ENCODE data around the gene DOC2A.
A peak's percentile ranks its signal among the peaks of the same experiment; 100 is the strongest.
"Not testable (repeated sequence)": the region's sequence is repeated elsewhere in the genome, so short reads cannot be mapped to it uniquely, and the experiment has no call there.

Gene DOC2A

DNA sequence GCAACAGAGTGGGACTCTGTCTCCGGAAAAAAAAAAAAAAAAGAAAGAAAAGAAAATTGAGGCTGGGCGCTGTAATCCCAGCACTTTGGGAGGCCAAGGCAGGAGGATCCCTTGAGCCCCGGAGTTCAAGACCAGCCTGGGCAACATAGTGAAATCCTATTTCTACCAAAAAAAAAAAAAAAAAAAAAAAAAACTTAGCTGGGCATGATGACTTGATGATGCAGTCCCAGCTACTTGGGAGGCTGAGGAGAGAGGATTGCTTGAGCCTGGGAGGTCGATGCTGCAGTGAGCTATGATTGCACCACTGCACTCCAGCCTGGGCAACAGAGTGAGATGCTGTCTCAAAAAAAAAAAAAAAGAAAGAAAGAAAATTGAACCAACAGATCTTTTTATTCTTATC is 7.1 kb upstream of the DOC2A start:
- not testable (repeated sequence) for H3K4me1 Mint-ChIP-seq (ENCODE audit: low read depth); H3K4me3 Mint-ChIP-seq; H3K9me3 Mint-ChIP-seq; DNase-seq (ENCODE audit: low spot score); H3K27ac Mint-ChIP-seq; H3K36me3 Mint-ChIP-seq (ENCODE audit: low read depth)
- H3K27me3 Mint-ChIP-seq (ENCODE audit: low read depth): peaks cover 33% of the 10 kb centered on the region

DNA sequence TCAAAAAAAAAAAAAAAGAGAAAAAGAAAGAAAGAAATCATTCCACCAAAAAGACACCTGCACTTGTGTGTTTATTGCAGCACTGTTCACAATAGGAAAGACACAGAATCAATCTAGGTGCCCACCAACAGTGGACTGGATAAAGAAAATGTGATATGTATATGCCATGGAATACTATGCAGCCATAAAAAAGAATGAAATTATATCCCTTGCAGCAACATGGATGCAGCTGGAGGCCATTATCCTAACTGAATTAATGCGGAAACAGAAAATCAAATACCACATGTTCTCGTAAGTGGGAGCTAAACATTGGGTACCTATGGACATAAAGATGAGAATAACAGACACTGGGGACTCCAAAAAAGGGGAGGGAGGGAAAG is 6.4 kb upstream of the DOC2A start:
- Mint-ChIP-seq H3K36me3 (ENCODE audit: low read depth) (no peaks in the 10 kb centered on the region), H3K4me1 (ENCODE audit: low read depth) (peaks cover 7% of the 10 kb centered on the region), H3K4me3 (no peak overlapping the region), H3K27me3 (ENCODE audit: low read depth) (peaks cover 39% of the 10 kb centered on the region), H3K9me3 (no peaks in the 10 kb centered on the region), H3K27ac (no peak overlapping the region)
- no peak for DNase-seq (ENCODE audit: low spot score)

DNA sequence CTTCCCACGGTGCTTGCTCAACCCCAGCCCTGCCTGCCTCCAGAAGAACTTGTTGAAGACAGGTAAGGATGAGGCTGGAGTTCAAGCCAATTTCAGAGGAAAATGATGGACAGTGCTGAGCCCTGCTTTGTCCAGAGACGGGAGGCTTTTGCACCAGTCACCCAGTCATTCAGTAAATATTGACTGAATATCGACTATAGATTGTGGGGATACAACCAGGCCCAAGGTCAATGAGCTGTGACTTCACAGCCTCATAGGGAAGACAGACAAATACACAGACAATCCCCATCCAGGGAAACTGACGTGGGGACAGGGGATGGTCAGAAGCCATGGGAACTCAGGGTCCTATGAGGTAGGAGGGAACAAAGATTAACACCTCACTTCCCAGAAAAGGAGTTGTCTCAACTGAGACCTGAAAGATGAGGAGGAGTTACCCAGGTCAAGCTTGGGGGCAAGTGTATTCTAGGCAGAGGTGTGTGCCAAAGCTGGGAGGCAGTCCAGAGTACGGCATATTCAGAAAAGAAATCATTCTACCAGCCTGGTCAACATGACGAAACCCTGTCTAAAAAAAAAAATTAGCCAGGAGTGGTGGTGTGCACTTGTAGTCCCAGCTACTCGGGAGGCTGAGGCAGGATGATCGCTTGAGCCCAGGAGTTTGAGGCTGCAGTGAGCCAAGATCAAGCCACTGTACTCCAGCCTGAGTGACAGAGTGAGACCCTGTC is 5.9 kb upstream of the DOC2A start:
- no peak for DNase-seq (ENCODE audit: low spot score)
- Mint-ChIP-seq H3K4me1 (ENCODE audit: low read depth) (peaks cover 9% of the 10 kb centered on the region), H3K27me3 (ENCODE audit: low read depth) (peaks cover 45% of the 10 kb centered on the region), H3K9me3 (no peaks in the 10 kb centered on the region), H3K27ac (no peak overlapping the region), H3K36me3 (ENCODE audit: low read depth) (no peaks in the 10 kb centered on the region), H3K4me3 (no peak overlapping the region)

DNA sequence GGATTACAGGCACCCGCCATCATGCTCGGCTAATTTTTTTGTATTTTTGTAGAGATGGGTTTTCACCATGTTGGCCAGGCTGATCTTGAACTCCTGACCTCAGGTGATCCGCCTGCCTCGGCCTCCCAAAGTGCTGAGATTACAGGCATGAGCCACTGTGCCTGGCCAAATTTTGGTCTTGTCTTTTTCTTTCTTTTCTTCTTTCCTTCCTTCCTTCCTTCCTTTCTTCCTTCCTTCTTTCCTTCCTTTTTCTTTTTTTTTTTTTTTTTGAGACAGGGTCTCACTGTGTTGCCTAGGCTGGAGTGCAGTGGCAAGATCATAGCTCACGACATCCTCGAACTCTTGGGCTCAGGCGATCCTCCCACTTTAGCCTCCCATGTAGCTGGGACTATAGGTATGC is 4.6 kb upstream of the DOC2A start:
- H3K36me3 Mint-ChIP-seq (ENCODE audit: low read depth); H3K9me3 Mint-ChIP-seq; H3K4me3 Mint-ChIP-seq; H3K4me1 Mint-ChIP-seq (ENCODE audit: low read depth); H3K27ac Mint-ChIP-seq; DNase-seq (ENCODE audit: low spot score): not testable (repeated sequence)
- peaks cover 44% of the 10 kb centered on the region for H3K27me3 Mint-ChIP-seq (ENCODE audit: low read depth)

DNA sequence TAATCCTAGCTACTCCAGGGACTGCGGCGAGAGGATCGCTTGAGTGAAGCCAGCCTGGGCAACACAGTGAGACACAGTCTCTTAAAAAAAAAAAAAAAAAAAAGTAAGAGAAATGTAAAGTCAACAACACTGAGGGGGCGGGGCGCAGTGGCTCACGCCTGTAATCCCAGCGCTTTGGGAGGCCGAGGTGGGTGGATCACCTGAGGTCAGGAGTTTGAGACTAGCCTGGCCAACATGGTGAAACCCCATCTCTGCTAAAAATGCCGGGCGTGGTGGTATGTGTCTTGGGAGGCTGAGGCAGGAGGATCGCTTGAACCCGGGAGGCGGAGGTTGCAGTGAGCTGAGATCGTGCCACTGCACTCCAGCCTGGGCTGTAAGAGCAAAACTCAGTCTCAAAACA is 1.8 kb upstream of the DOC2A start:
- peaks cover 48% of the 10 kb centered on the region for H3K27me3 Mint-ChIP-seq (ENCODE audit: low read depth)
- H3K4me3 Mint-ChIP-seq; H3K36me3 Mint-ChIP-seq (ENCODE audit: low read depth); H3K4me1 Mint-ChIP-seq (ENCODE audit: low read depth); H3K9me3 Mint-ChIP-seq; DNase-seq (ENCODE audit: low spot score); H3K27ac Mint-ChIP-seq: not testable (repeated sequence)

DNA sequence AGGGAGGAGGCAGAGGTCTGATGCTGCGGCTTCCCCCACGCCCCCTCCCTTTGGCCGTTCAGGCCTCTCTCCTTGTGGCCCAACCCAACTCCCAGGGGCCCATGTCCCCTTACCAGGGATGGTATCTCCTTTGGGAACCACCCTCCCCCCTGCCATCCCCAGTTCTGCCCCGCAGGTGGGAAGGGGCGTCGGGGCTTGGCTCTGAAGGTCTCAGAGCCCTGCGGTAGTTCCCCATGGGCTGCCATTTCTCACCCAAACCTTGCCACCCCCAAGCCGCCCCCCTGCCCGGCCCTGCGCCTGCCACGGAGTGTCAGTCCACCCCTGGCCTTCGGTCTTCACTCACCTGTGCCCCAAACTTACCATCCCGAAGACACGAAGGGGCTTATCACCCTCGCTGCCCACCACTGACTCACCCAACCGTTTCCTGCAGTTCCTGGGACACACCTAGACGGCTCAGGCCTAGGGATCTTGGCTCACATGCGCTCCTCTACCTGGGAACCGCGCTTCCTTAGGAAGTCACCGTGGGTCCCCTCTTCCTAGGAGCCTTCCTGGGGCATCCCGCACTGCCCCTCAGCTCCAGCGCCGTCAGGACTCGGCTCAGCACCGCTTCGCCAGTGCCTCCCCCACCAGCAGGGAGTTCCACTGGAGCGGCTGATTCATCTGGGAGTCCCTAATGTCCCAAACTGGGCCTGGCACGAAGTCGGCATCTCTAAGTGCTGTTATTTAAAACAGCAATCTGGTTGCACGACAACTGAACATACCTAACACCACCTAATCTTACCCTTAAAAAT is 1.1 kb upstream of the DOC2A start:
- Mint-ChIP-seq H3K4me3 (peak overlapping the region; percentile 80), H3K27ac (no peak overlapping the region), H3K27me3 (ENCODE audit: low read depth) (peaks cover 48% of the 10 kb centered on the region), H3K4me1 (ENCODE audit: low read depth) (peaks cover 4% of the 10 kb centered on the region), H3K36me3 (ENCODE audit: low read depth) (peaks cover 2% of the 10 kb centered on the region), H3K9me3 (no peaks in the 10 kb centered on the region)
- DNase-seq (ENCODE audit: low spot score): no peak

DNA sequence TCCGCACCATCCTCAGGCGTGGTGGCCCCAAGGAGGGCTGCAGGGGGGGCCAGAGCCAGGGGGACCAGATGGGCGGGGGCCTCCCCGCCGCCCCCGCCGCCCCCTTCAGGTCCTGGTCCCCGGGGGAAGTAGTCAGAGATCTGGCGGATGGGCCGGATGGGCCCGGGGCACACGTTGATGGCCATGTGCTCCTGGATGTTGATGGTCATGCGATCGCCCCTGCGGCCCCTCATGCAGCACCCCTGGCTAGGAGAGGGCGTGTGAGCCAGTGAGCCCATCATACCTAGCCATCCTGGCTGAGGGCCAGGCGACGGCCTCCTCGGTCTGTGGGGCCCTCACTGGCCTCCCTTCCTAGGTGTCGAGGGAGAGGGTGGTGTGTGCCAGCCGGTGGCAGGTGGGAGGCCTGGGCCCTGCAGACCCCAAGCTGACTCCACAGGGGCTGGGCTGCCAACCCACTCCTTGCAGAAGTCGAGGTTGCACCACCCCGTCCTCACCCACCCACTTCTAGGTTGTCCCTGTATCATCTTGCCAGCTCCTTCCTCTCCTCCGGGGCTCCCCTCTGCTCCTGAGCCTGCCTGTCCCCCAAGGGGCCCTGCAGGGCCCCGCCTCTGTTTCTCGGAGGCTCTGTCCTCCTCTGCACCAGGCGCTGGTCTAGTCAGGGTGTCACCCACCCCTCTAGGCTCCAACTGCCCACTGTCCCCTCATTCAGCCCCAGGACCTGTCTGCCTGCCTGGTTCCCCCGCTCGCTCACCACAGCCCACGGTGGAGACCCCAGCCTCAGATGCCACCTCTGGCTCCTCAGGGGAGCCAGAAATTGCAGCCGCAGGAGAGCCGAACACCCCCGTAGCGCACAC is 610 bp downstream of the DOC2A start:
- no peak overlapping the region for H3K27ac Mint-ChIP-seq
- no peak for DNase-seq (ENCODE audit: low spot score)
- H3K4me1 Mint-ChIP-seq (ENCODE audit: low read depth): peaks cover 4% of the 10 kb centered on the region
- no peaks in the 10 kb centered on the region for H3K9me3 Mint-ChIP-seq
- peak overlapping the region; percentile 72 for H3K4me3 Mint-ChIP-seq
- H3K36me3 Mint-ChIP-seq (ENCODE audit: low read depth): peaks cover 2% of the 10 kb centered on the region
- peaks cover 40% of the 10 kb centered on the region for H3K27me3 Mint-ChIP-seq (ENCODE audit: low read depth)

DNA sequence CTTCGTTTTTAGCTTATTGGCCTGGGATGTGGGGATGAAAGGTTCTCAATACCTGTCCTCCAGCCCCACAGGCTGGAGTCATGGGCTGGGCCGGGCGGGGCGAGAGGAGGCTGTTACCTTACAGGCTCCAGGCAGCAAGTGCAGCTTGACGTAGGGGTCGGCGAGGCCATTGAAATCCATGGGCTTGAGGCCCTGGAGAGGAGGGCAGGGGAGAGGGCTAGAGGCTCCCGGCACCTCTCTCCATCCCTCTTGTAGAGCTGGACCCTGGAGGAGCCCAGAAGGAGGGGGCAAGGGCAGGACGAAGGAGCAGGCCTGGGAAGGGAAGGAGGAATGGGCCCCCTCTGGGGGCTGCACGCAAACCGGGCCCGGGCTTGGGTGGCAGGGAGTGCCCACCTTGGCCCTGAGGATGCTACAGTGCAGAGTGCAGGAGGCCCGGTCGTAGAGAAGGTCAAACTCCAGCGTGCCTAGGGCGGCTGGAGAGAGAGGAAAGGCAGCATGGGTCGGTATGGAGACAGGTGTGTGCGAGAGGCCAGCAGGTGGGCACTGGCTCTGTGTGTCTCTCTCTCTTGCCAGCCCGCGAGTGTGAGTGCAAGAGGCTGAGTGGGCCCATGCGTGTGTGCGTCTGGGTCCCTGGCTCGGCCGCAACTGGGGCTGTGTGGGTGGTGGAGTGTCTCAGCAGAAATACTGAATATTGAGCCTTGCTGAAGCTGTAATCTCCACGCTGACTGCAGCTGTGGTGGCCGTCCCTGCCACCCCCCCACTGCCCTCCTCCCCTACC is 1.6 kb downstream of the DOC2A start:
- peak overlapping the region; percentile 24 for H3K4me3 Mint-ChIP-seq
- H3K36me3 Mint-ChIP-seq (ENCODE audit: low read depth): peaks cover 2% of the 10 kb centered on the region
- H3K9me3 Mint-ChIP-seq: no peaks in the 10 kb centered on the region
- peaks cover 35% of the 10 kb centered on the region for H3K27me3 Mint-ChIP-seq (ENCODE audit: low read depth)
- DNase-seq (ENCODE audit: low spot score): no peak
- peaks cover 4% of the 10 kb centered on the region for H3K4me1 Mint-ChIP-seq (ENCODE audit: low read depth)
- no peak overlapping the region for H3K27ac Mint-ChIP-seq

DNA sequence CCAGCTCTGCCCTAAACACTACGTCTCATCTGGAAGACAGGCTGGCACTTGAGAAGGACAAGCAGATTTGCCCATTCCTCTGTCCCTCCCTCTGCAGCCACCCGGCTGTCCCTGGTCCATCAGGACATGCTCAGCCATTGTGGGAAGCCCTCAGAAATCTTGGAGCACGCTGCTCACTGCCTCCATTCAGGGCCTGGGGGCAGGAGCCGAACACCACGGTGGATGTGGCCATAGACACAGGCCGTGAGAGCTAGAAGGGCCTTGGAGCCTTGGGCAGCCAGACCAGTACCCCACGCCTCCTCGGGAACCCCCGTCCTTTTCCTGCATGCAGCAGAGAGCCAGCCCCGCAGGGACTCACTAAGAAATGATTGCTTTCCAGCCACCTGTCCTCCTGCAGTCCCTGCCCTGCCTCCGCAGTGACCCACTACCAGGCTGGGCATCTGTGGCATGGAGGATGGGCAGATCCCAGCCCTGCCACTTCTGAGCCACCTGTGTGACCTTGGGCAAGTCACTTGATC is 3.4 kb downstream of the DOC2A start:
- peaks cover 26% of the 10 kb centered on the region for H3K27me3 Mint-ChIP-seq (ENCODE audit: low read depth)
- H3K36me3 Mint-ChIP-seq (ENCODE audit: low read depth): peaks cover 8% of the 10 kb centered on the region
- no peak for DNase-seq (ENCODE audit: low spot score)
- H3K9me3 Mint-ChIP-seq: no peaks in the 10 kb centered on the region
- H3K4me1 Mint-ChIP-seq (ENCODE audit: low read depth): peaks cover 4% of the 10 kb centered on the region
- H3K4me3 Mint-ChIP-seq: no peak overlapping the region
- H3K27ac Mint-ChIP-seq: no peak overlapping the region

DNA sequence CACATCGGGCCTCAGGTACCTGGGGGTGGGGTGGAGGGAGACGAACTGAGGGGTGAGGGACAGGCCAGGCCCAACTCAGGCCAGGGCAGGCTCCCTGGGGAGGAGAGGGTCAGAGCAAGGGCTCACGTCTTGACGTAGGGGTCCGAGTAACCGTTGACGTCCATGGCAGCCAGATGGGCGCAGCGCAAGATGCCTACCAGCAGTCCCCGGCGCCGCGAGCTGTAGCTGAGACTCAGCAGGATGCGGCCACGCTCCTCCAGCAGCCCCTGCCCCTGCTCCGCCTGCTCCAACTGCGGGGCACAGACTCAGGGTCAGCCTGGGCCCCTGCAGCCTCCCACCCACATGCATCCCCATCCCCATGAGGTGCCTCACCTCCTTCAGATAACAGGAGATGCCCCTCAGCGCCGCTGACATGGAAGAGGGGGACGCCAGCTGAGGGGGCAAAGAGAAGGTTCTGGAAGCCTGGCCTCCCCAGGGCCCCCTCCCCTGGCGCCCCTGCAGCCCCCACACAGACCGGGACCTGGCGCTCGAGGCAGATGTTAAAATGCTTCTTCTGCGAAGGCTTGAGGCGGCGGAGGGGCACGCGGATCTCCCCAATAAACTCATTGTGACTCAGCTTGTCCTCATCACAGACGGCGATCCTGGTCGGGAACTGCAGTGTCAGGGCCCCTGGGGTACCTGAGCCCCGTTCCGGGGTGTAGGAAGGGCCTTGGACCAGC is 4.0 kb downstream of the DOC2A start:
- Mint-ChIP-seq H3K36me3 (ENCODE audit: low read depth) (peaks cover 14% of the 10 kb centered on the region), H3K27me3 (ENCODE audit: low read depth) (peaks cover 20% of the 10 kb centered on the region), H3K27ac (no peak overlapping the region), H3K4me1 (ENCODE audit: low read depth) (peaks cover 2% of the 10 kb centered on the region), H3K9me3 (no peaks in the 10 kb centered on the region), H3K4me3 (no peak overlapping the region)
- no peak for DNase-seq (ENCODE audit: low spot score)

DNA sequence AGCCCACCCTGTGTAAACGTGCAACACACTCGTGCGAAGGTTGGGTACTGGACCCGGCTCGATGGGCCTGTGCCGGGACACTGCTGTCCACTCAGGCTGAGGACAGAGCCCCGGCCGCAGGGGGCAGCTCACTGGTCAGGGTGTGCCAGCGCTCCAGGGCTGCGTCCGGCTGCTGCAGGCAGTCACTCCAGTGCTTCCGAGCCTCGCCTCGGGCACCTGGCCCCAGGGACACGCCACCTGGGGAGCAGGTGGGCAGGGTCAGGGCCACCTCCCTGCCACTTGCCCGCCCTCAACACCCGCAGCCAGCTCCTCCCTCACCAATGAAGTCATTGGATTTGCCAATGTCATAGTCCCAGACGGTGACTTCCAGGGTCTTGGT is 4.7 kb downstream of the DOC2A start:
- no peak for DNase-seq (ENCODE audit: low spot score)
- peaks cover 2% of the 10 kb centered on the region for H3K4me1 Mint-ChIP-seq (ENCODE audit: low read depth)
- H3K27me3 Mint-ChIP-seq (ENCODE audit: low read depth): peaks cover 16% of the 10 kb centered on the region
- no peak overlapping the region for H3K27ac Mint-ChIP-seq
- no peak overlapping the region for H3K4me3 Mint-ChIP-seq
- H3K9me3 Mint-ChIP-seq: no peaks in the 10 kb centered on the region
- H3K36me3 Mint-ChIP-seq (ENCODE audit: low read depth): peaks cover 15% of the 10 kb centered on the region

DNA sequence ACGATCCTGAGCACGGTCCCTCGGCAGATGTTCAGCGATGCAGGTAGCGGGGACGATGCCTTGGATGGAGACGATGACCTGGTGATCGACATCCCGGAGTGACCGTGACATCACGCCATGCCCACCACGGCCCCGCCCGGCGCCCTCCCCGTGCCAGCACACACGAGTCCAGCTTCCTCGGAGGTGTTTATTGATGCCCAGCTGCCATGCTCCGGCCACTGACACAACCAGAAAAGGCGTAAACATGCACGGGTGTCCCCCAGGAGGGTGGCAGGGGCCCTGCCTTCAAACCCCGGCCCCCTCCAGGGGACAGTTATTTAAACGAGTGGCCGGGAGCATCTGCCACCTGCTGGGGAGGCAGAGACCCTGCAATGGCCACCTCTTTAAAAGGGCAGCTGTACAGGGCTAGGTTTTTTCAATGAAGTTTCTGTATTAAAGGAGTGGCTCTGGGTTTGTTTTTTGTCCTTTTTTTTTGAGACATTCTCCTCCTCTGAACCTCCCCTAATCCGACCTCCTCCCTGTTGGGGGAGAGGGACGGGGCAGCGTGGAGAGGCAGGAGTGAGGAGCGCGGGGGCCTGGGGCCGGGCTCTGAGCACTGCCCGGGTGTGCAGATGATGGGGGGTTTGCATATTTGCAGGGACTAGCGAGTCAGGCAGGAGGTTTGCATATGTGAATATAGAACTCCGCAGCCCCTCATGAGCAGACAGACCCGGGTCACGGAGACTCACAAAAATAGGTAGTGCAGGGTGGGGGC is 5.3 kb downstream of the DOC2A start:
- peaks cover 14% of the 10 kb centered on the region for H3K27me3 Mint-ChIP-seq (ENCODE audit: low read depth)
- H3K36me3 Mint-ChIP-seq (ENCODE audit: low read depth): peaks cover 16% of the 10 kb centered on the region
- no peaks in the 10 kb centered on the region for H3K9me3 Mint-ChIP-seq
- H3K27ac Mint-ChIP-seq: no peak overlapping the region
- no peak for DNase-seq (ENCODE audit: low spot score)
- no peak overlapping the region for H3K4me3 Mint-ChIP-seq
- peaks cover 1% of the 10 kb centered on the region for H3K4me1 Mint-ChIP-seq (ENCODE audit: low read depth)
